ENCODE results near the gene METTL8.
"Not testable (repeated sequence)": the region's sequence is repeated elsewhere in the genome, so short reads cannot be mapped to it uniquely, and the experiment has no call there.

The METTL8 gene

GRCh38 chr2:171422710-171423495 is 10.9 kb downstream of the METTL8 start:
- DNase-seq, result not testable (repeated sequence)

GRCh38 chr2:171420728-171421563 is 12.8 kb downstream of the METTL8 start:
- DNase-seq, result no peak

GRCh38 chr2:171419333-171419732 is 14.5 kb downstream of the METTL8 start:
- no peak for DNase-seq

- DNase-seq, result peak; percentile 90
Observed at GRCh38 chr2:171416009-171416926, 17.5 kb downstream of the METTL8 start.

GRCh38 chr2:171414645-171415044 is 19.1 kb downstream of the METTL8 start:
- not testable (repeated sequence) for DNase-seq

GRCh38 chr2:171412571-171413175 is 21.1 kb downstream of the METTL8 start:
- DNase-seq, result no peak

- no peak for DNase-seq
Observed at GRCh38 chr2:171411791-171412483, 21.9 kb downstream of the METTL8 start.

- no peak for DNase-seq
Observed at GRCh38 chr2:171411214-171411613, 22.6 kb downstream of the METTL8 start.

- DNase-seq, result no peak
Observed at GRCh38 chr2:171410624-171411023, 23.2 kb downstream of the METTL8 start.

GRCh38 chr2:171410101-171410500 is 23.7 kb downstream of the METTL8 start:
- DNase-seq, result no peak

GRCh38 chr2:171409436-171409971 is 24.3 kb downstream of the METTL8 start:
- DNase-seq, result no peak

GRCh38 chr2:171407676-171408044 is 26.1 kb downstream of the METTL8 start:
- DNase-seq, result no peak

- DNase-seq, result no peak
Observed at GRCh38 chr2:171407030-171407675, 26.6 kb downstream of the METTL8 start.

GRCh38 chr2:171406044-171406443 is 27.7 kb downstream of the METTL8 start:
- DNase-seq, result no peak

GRCh38 chr2:171405546-171405945 is 28.2 kb downstream of the METTL8 start:
- no peak for DNase-seq

- DNase-seq, result no peak
Observed at GRCh38 chr2:171404719-171405118, 29.1 kb downstream of the METTL8 start.

- DNase-seq, result no peak
Observed at GRCh38 chr2:171404261-171404660, 29.5 kb downstream of the METTL8 start.

- DNase-seq, result no peak
Observed at GRCh38 chr2:171402906-171403580, 30.7 kb downstream of the METTL8 start.

GRCh38 chr2:171401947-171402346 is 31.8 kb downstream of the METTL8 start:
- no peak for DNase-seq

- DNase-seq, result no peak
Observed at GRCh38 chr2:171400395-171400794, 33.4 kb downstream of the METTL8 start.

- DNase-seq, result no peak
Observed at GRCh38 chr2:171399292-171399691, 34.5 kb downstream of the METTL8 start.
